LNCAP (cell line): ENCODE measurements around the gene NACC1.

ENCODE experiments used
- TF ChIP-seq, protein P1 (sequence below): fragments of 450-650 bp; IDR thresholded peaks from 2 replicates; pipeline ENCODE4 v1.5.1; 2017; ENCODE audit warnings: mild to moderate bottlenecking

The NACC1 gene

DNA sequence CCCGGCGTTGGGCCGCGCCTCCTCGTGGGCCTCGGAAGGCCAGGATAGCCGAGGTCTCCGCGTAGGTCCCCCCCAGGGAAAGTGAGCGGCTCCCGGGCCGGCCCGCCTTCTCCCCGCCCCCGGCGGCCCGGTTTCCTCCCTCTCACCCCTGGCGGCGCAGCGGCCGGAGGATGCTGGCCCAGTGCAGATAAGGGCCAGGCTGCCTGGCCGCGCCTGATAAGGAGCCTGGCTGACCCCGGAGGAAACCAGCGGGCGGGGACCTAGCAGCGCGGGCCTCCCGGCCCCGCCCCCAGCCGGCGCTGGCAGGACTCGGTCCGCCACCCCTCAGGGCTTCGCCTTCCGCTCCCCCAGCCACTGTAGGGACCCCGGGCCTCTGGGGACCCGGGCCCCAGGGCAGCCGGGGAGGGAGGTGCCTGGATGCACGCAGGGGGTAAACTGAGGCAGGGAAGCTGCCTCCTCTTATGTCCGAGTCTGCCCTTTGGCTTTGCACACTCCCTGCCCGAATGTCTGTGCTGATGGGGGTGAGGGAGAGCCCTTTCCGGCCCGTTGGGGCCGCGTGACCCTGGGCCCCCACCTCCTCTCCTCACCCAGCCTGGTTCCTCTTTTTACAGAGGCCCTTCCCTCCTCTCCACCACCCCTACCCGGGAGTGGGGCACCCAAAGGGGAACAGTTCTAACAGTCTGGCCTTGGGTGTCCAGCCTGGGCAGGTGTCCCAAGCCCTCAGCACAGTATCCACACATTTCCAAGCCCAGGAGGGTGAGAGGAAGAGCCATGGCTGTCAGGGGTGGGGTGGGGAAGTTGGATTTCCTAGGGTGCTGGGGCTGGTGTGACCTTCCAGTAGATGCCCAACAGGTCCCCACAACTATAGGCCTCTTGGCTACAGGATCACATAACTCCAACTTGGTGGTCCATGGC, 15.1 kb upstream of the NACC1 start, which contains the start of gene LYL1:
Gene LYL1, minus strand, starts transcription at position 193 of the 915 bp plus-strand sequence. CDS start 1,687 bp downstream, outside the sequence.
- TF ChIP-seq, protein P1, sequence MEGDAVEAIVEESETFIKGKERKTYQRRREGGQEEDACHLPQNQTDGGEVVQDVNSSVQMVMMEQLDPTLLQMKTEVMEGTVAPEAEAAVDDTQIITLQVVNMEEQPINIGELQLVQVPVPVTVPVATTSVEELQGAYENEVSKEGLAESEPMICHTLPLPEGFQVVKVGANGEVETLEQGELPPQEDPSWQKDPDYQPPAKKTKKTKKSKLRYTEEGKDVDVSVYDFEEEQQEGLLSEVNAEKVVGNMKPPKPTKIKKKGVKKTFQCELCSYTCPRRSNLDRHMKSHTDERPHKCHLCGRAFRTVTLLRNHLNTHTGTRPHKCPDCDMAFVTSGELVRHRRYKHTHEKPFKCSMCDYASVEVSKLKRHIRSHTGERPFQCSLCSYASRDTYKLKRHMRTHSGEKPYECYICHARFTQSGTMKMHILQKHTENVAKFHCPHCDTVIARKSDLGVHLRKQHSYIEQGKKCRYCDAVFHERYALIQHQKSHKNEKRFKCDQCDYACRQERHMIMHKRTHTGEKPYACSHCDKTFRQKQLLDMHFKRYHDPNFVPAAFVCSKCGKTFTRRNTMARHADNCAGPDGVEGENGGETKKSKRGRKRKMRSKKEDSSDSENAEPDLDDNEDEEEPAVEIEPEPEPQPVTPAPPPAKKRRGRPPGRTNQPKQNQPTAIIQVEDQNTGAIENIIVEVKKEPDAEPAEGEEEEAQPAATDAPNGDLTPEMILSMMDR = no peak

DNA sequence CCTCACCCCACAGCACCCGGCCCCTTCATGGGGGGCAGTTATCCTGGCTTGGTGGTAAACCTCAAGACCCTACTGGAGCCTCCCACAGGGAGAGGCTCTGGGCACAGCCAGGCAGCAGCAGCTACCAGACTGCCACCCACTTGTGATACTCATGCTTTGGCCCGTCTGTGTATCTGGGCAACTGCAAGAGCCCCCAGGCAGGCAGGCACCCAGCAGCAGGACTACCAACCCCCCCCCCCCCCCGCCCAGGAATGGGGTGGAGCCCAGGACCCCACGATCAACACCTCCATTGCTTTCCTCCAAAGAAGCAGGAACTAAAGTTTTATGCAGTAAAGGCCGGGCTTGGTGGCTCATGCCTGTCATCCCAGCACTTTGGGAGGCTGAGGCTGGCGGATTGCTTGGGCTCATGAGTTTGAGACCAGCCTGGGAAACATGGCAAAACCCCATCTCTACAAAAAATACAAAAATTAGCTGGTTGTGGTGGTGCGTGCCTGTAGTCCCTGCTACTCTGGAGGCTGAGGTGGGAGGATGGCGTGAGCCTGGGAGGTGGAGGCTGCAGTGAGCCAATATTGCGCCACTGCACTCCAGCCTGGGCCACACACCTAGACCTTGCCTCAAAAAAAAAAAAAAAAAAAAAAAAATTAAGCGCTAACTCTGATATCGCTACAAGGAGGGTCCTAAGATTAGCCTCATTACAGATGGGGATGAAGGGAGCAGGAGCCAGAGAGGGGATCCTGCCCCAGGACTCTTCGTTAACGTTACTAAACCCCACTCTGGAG, 14.3 kb upstream of the NACC1 start:
- TF ChIP-seq, protein P1 = no peak

DNA sequence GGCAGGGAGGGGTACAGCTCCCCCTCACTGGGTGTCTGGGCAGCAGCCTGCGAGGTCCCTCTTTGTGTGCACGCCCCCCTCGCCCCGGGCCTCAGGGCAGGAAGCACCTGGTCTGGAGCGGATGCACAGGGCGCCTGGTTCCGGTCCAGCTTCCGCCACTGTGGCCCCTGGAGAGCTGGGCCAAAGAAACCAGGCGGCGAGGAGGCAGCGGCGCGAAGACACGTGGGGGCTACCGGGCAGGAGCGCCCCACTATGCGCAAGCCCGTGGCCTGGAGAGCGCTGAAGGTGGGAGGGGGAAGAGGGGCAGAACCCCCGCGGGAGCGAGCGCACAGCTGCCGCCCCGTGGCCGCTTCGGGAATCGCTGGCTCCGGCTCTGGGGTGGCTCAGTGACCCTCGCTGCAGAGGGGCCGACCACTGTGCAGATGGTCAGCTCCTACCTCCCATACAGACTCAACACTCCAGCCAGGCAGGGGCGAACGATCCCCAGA, 13.7 kb upstream of the NACC1 start:
- TF ChIP-seq, protein P1 = peak; percentile 80

DNA sequence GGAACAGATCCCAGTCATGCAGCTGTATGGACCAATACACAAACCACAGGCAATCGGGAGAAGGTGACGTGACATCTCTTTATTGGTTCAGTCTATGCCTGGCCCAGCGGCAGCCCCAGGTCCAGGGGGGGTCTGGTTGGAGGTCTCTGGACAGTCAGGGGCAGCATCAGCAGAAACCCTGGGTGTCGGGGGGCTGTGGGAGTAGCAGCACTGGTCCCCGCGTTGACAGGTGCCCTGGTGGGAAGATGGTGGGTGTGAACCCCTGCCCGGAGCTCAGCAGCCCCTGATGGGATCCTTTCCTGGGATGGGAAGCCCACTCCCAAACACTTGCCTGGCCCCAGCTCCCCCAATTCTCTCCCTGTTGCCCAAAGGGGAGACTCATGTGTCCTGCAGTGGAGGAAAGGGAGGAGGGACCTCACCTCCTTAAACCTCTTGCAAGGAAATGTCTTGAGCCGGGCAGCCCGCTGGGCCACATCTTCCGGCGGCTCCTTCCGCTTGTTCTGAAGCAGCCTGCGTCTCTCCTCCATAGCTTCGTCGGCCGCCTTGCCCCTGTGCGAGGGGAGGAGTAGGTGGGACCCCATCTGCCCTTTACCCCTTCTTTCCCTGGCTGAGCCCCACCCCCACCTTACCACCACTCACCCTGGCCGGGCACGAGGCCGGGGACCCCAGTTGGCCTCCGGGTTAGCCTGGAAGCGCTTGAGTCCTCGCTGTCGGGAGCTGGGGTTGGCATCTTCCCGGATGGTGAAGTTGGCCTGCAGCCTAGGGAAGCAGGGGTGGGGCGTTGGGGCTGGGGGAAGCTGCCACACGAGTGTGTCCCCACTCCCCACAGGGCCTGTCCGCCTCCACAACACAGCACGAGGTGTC, 13.0 kb upstream of the NACC1 start:
- TF ChIP-seq, protein P1 = peak; percentile 27; the same call in 1 of the 2 replicates

DNA sequence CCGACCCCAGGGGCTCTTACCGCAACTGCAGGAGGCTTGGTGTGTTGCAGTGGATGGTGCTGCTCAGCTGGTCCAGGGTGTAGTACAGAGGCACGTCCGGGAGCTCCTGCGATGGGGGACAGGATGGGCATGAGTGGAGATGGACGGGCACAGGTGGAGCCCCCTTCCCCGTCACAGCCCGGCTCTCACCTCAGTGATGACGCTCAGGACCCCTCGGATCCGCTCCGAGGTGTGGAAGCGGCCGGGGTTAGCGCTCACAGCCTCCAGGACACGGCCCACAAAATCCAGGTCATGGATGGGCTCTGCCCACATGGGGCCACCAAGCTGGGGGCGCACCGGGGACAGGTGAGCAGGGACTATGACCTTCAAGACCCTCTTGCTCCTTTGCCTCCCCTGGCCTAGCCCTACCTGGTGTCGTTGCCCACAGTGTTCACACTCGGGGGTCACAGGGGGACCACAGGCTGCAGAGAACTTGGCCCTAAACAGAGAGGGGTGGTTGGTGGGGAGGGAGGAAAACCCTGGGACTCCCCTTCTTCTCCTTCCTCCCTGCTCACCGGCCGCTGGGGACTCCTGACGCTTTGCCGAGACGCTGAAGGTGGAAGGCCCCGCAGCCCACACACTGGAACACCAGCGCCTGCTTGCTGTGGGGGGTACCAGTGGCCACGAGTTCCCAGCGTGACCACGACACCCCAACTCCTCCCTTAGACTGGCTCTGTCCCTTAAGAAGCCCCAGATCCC, 8.5 kb upstream of the NACC1 start:
- TF ChIP-seq, protein P1 = no peak

DNA sequence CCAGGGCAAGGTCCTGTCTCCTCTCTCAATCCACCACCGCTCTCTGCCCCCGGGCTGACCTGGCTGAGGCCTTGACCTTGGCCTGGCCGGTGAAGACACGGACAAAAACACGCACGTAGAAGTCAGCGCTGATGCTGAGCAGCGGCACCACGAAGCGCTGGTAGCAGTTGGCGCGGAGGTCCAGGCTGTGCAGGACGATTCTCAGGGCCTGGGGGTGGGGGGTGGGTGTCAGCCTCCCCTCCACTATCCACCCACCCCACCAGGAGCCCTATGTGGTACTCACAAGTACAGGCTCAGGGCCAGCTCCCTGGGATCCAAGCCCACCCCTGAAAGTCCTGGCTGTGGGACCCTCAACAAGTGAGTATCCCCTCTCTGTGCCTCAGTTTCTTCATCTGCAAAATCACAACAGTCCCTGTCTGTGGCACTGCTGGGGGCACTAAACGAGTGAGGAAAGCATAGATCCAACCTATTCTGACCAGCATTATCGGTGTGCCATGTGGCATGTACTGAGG, 7.9 kb upstream of the NACC1 start:
- TF ChIP-seq, protein P1 = no peak
